GM18517 (cell line): Measurements from ENCODE around the gene ZBTB40.

Experiments used
- ATAC-seq: cut with Tn5 transposase; IDR thresholded peaks from one replicate; pipeline ENCODE4 v1.9.1; 2021; ENCODE audit warnings: mild to moderate bottlenecking, moderate library complexity; ENCODE audit not compliant: unreplicated experiment

Gene ZBTB40

DNA sequence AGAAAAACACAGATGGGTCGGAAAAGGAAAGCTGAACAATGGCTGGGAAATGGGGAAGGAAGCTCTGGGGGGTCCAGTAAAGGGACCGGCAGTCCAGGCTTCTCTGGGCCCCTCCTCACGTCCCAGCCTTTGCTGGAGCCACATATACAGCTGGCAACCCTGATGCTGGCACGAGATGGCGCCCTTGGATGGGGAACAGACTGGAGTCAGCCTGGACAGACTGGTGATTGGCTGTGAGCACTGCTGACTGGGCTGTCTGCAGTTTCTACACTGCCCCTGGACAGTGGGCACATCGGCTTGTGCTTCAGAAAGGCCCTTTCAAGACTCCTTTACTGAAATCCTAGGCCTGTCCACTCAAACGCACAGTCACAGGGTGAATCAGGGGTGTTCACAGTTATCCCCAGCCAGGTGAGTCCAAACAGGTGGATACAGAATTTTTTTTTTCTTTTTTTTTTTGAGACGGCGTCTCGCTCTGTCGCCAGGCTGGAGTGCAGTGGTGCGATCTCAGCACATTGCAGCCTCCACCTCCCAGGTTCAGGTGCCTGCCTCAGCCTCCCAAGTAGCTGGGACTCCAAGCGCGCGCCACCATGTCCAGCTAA, 31.1 kb upstream of the ZBTB40 start:
- ATAC-seq, result no peak

- no peak for ATAC-seq
Measured at GRCh38 chr1:22426781-22427180, 24.9 kb upstream of the ZBTB40 start.

GRCh38 chr1:22428672-22429071, 23.0 kb upstream of the ZBTB40 start:
- no peak for ATAC-seq

DNA sequence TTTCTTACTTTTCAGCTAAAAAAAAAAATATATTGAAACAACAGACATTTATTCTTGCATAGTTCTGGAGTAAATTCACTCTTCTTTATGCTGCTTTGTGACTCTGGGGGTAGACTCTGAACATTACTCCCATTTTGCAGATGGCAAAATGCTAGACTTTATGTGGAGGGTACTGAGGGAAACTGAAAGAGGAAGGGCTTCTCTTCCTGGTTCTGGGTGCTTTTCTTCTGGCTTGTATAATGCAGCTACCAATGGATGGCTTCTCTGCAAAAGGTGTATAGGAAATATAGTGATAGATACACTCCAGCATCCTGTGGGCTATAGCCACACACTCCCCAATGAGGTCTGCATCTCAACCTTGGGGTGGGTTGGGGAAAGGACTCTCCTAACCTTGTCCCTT, 19.7 kb upstream of the ZBTB40 start:
- no peak for ATAC-seq

- ATAC-seq, result no peak
Measured at GRCh38 chr1:22434717-22435116, 16.9 kb upstream of the ZBTB40 start.

- ATAC-seq, result no peak
Measured at GRCh38 chr1:22436948-22437347, 14.7 kb upstream of the ZBTB40 start.

DNA sequence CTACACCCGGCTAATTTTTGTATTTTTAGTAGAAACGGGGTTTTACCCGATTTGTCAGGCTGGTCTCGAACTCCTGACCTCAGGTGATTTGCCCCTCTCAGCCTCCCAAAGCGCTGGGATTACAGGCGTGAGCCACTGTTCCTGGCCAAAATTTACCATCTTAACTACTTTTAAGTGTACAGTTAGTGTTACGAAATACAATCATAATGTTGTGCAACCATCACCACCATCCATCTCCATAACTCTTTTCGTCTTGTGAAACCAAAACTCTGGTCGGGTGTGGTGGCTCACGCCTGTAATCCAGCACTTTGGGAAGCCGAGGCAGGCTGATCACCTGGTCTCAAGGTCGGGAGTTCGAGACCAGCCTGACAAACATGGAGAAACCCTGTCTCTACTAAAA, 14.1 kb upstream of the ZBTB40 start:
- no peak for ATAC-seq

DNA sequence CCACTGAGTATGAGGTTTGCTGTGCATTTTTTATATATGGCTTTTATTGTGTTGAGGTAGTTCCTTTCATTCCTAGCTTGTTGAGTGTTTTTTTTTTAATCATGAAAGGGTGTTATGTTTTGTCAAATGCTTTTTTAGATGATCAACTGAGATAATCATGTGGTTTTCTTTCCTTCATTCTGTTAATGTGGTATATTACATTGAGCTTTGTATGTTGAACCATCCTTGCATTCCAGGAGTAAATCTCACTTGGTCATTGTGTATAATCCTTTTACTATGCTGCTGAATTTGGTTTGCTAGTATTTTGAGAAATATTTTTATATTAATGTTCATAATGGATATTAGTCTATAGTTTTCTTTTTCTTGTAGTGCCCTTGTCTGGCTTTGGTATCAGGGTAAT, 11.1 kb upstream of the ZBTB40 start:
- ATAC-seq, result no peak

DNA sequence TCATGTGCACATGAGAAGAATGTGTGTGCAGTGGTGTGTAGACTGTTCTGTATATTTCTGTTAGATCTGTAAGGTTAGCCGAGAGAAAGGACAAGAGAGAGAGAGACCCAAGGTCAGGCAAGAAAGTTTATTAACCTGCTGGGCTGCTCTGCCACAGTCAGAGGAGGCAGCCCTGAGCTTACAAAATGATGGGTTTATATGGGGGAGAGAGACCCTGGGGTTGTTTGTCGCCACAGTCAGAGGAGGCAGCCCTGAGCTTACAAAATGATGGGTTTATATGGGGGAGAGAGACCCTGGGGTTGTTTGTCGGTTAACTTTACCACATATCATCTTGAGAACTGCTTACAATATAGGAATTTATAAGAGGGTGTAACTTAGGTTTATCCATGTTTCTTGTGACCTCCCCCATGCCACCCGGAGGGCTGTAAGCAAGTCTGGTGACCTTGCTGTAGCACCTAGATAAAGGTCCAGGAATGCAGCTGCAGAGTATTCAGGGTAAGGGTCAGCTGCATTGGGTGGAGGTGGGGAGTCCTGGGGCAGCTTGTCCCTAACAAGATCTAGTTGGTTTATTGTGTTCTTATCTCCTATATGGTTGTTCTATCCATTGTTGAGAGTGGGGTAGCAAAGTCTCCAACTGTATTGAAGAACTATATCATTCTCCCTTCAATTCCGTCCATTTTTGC, 9.3 kb upstream of the ZBTB40 start:
- ATAC-seq, result no peak

GRCh38 chr1:22443332-22443731, 8.3 kb upstream of the ZBTB40 start:
- ATAC-seq, result no peak

GRCh38 chr1:22444856-22445255, 6.8 kb upstream of the ZBTB40 start:
- no peak for ATAC-seq

DNA sequence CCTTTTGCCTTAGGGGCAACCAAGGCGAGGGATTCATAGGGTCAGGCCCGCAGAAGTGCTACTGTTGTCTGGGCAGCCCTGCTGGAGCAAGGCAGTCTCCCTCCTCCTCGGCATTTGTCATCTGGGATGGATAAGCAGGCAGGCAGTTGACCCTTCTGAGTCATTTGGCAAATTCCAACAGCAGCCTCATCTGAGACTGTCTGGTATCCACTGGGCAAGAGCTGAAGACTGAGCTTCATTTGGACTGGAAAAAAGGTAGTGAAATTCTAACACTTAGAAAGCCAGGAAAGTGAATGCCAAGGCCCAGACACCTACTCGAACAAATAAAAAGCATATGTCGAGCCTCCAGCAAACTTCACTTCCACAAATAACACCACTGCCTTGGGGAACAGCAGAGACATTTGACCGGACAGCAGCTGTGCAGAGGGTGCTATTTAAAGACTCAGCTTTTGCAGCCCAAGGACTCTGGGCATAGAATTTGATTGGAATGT, 4.0 kb upstream of the ZBTB40 start:
- ATAC-seq, result no peak

- no peak for ATAC-seq
Measured at GRCh38 chr1:22449636-22450035, 2.0 kb upstream of the ZBTB40 start.

DNA sequence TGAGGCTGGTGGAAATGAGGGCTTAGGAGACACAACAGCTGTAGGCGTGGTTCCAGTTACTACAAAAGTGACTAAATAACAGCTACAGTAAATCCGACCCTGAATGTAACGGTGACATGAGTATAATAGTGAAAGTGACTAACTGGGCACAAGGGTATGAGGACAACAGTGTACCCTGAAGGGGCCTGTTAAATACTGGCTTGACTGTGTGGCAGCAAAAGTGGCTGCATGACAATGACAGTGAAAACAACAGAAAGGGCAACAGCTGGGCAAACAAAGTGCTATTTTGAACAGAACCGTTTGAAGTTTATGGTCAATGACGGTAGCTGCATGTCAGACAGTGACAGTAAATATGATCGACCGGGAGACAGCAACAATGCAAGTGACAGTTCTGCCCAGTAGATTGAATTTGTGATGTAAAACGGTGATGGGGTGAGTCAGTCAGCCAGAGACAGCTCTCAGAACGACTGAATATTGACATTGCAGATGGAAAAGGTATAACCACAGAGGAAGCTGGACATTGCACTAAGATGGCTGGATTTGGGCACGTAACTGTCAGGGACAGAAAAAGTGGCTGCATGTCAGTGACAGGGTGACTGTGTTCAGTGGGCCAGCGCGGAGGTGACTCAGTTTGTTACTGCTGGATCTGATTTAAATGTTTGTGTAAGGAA, 1.2 kb upstream of the ZBTB40 start:
- no peak for ATAC-seq

GRCh38 chr1:22452481-22452957, 868 bp downstream of the ZBTB40 start:
- peak; percentile 16 for ATAC-seq

DNA sequence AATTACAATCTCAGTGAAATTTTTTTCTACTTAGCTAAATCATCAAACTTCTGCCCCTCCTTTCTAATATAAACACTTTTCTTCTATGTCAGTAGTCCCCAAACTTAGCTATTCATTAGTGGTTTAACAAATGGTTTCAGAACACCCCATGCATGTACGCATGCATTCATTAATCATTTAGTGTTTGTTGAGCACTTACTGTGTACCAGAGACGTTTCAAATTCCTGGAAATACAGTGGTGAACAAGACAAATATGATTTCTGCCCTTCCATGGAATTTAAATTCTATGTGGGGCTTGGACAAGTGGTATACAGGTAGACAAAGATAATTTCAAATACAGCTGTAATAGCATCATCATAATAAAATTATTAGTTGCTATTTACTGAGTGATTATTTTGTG, 1.5 kb downstream of the ZBTB40 start:
- ATAC-seq, result no peak

- ATAC-seq, result no peak
Measured at GRCh38 chr1:22454476-22455056, 2.9 kb downstream of the ZBTB40 start.

DNA sequence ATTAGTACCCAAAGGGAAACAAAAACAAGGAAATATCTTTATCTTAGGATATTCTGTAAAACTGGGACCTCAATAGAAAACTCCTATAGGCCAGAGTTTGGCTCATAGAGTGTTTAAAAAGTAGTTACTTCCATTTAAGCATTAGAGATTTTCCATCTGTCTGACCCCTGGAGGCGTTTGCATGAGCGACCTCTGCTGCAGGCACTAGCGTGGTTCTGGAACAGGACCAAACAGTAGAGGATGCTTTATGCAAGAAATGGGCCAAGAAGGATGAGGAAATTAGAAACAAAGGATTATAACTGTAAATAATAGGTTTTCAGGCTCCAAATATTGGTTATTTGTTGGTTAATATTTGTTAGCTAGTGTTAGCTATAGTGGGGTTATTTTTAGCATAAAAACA, 5.7 kb downstream of the ZBTB40 start:
- ATAC-seq, result no peak

DNA sequence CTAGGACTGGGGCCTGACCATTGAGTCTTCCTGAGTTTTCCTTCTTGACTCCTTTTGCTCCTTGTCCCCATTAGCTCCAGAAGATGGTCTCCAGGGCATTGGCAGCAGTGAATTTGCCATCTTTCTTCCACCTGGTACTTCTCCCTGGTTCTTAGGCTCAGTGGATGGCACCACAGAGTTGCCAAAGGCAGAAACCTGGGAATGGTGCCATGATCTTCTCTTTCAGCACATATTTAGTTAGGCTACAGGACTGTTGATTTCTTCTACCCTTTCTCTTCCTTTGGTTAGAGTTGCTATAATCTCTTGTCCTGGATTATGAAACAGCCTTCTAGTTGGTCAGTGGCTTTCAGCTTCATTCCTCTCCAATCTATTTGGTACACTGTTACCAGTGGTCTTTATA, 6.2 kb downstream of the ZBTB40 start:
- no peak for ATAC-seq

DNA sequence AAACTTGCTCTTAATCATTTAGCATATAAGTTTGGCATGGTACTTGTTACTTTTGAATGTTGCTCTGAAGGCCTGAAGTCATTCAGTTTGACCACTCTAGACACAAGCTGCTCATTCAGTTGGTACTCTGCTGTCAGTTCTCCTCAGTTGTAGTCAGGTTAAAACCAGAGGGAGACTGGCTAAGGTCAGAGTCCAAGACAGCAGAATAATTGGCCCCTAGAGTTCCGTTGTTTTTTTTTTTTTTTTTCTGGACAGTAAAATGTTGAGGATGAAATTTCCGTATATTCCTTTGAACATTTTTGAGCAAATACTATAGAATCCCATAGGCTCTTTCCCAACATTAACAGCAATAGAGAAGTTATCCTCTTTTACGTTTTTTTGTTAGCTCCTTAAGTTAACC, 9.4 kb downstream of the ZBTB40 start:
- ATAC-seq, result no peak

GRCh38 chr1:22461678-22462527, 10.3 kb downstream of the ZBTB40 start:
- no peak for ATAC-seq
